Endothelial cell of umbilical vein (primary cell): Measurements from ENCODE around the gene SGSM1. TPM values are rescaled to one million over a fixed set of nuclear protein-coding genes. Genes with fewer than 3 reads are reported as not detected.

ENCODE experiments used
- BruUV-seq: library from RNA; stranded (reverse); fragments of 400-500 nt; replicated peaks from 2 replicates; lab custom pipeline; 2021; lab: Mats Ljungman, UMichigan
- CTCF ChIA-PET: fragments of 300-600, 350-600 bp; sonication (Branson Sonifier 250); formaldehyde crosslinking; loops from one replicate; lab custom pipeline; 2021; ENCODE audit warnings: antibody characterized with exemption, inconsistent platforms; lab: Charles Lee
- POLR2A ChIA-PET: fragments of 300-600, 350-600 bp; sonication (Branson Sonifier 250); formaldehyde crosslinking; loops from one replicate; lab custom pipeline; 2021; ENCODE audit warnings: antibody characterized with exemption, inconsistent platforms; lab: Charles Lee
- DNase-seq: peaks from one replicate; pipeline ENCODE4 v3.0.0-alpha.2; 2011; ENCODE audit warnings: low read depth, low spot score
- FAIRE-seq: peaks from 2 replicates; lab custom pipeline; 2011; peaks lifted over from hg19 to GRCh38; lab: Jason Lieb, UNC
- H2AFZ ChIP-seq: 2 replicates; pipeline ENCODE4 v1.6.0; 2012; ENCODE audit warnings: low read depth, low read length, control low read depth, inconsistent platforms
- H3K27ac ChIP-seq: 2 replicates; pipeline ENCODE4 v1.5.1; 2011; ENCODE audit warnings: low read depth, mild to moderate bottlenecking, control low read depth, low read length, moderate library complexity; ENCODE audit not compliant: insufficient read depth
- H3K27me3 ChIP-seq, 2 experiments: 2 replicates each; pipeline versions ENCODE4 v1.6.0 to v1.6.1; 2011; ENCODE audit warnings: low read length in 2 of 2, mixed read lengths in 1 of 2; ENCODE audit not compliant: control insufficient read depth in 2 of 2, insufficient read depth in 2 of 2
- H3K36me3 ChIP-seq, 2 experiments: 2 replicates in 1 of 2; 3 replicates in 1 of 2; pipeline ENCODE4 v1.5.1; 2011; ENCODE audit warnings: low read length in 2 of 2, mild to moderate bottlenecking in 1 of 2, moderate library complexity in 1 of 2; ENCODE audit not compliant: control insufficient read depth in 2 of 2, insufficient read depth in 2 of 2; ENCODE audit errors: extremely low read depth in 1 of 2
- H3K4me1 ChIP-seq: 3 replicates; pipeline ENCODE4 v1.5.1; 2011; ENCODE audit warnings: mild to moderate bottlenecking, low read length; ENCODE audit not compliant: control insufficient read depth, insufficient read depth; ENCODE audit errors: extremely low read depth
- H3K4me2 ChIP-seq: 2 replicates; pipeline ENCODE4 v1.6.1; 2011; ENCODE audit warnings: low read length, control low read depth, mixed read lengths; ENCODE audit not compliant: insufficient read depth
- H3K4me3 ChIP-seq, 3 experiments: fragments of 200-600 bp in 1 of 3; sonication (generic), shearing (Covaris generic) in 1 of 3; replicated peaks in 1 of 3; 2 replicates each; pipeline ENCODE4 v1.5.1; 2011 to 2016; ENCODE audit warnings: control low read depth in 3 of 3, low read length in 3 of 3, mild to moderate bottlenecking in 2 of 3, inconsistent platforms in 1 of 3, low read depth in 1 of 3, moderate library complexity in 1 of 3; ENCODE audit not compliant: insufficient read depth in 1 of 3
- H3K79me2 ChIP-seq: 2 replicates; pipeline ENCODE4 v1.6.0; 2012; ENCODE audit warnings: low read length, inconsistent platforms; ENCODE audit not compliant: control insufficient read depth, insufficient read depth
- H3K9ac ChIP-seq: replicated peaks from 2 replicates; pipeline ENCODE3; 2011; ENCODE audit warnings: low read length, control low read depth; ENCODE audit not compliant: insufficient read depth; ENCODE audit errors: extremely low read depth
- H3K9me1 ChIP-seq: replicated peaks from 3 replicates; pipeline ENCODE4 v1.6.0; 2011; ENCODE audit warnings: mild to moderate bottlenecking, low read length; ENCODE audit not compliant: control insufficient read depth, insufficient read depth; ENCODE audit errors: extremely low read depth
- H3K9me3 ChIP-seq: replicated peaks from 2 replicates; pipeline ENCODE4 v1.5.1; 2012; ENCODE audit warnings: low read length, inconsistent platforms; ENCODE audit not compliant: control insufficient read depth, insufficient read depth
- H4K20me1 ChIP-seq: replicated peaks from 2 replicates; pipeline ENCODE3; 2011; ENCODE audit warnings: mild to moderate bottlenecking, low read length; ENCODE audit not compliant: control insufficient read depth, insufficient read depth; ENCODE audit errors: extremely low read depth
- EZH2 ChIP-seq: IDR thresholded peaks from 2 replicates; pipeline ENCODE4 v1.6.1; 2012; ENCODE audit warnings: borderline replicate concordance, low read depth, mild to moderate bottlenecking, moderate library complexity, low read length, inconsistent platforms; ENCODE audit not compliant: severe bottlenecking
- FOS ChIP-seq: IDR thresholded peaks from 2 replicates; pipeline ENCODE4 v1.6.1; 2011; ENCODE audit warnings: mild to moderate bottlenecking, low read length, moderate library complexity, borderline replicate concordance; ENCODE audit not compliant: insufficient read depth
- GATA2 ChIP-seq: IDR thresholded peaks from 2 replicates; pipeline ENCODE4 v1.7.0; 2011; ENCODE audit warnings: low read depth, mild to moderate bottlenecking, moderate library complexity, mixed read lengths, low read length; ENCODE audit not compliant: insufficient read length, insufficient read depth
- JUN ChIP-seq: IDR thresholded peaks from 2 replicates; pipeline ENCODE4 v1.6.1; 2011; ENCODE audit warnings: borderline replicate concordance, low read depth; ENCODE audit not compliant: insufficient read length, insufficient read depth
- MYC ChIP-seq: IDR thresholded peaks from one replicate; pipeline ENCODE4 v1.6.1; 2011; ENCODE audit warnings: mild to moderate bottlenecking, low read depth, low read length
- POLR2A ChIP-seq: IDR thresholded peaks from 2 replicates; pipeline ENCODE4 v1.6.1; 2012; ENCODE audit warnings: low read depth, mild to moderate bottlenecking, control low read depth, low read length
- POLR2AphosphoS5 ChIP-seq: IDR thresholded peaks from 2 replicates; pipeline ENCODE4 v1.6.1; 2012; ENCODE audit warnings: low read depth, mild to moderate bottlenecking, control low read depth, low read length, moderate library complexity; ENCODE audit not compliant: insufficient read depth
- dilution Hi-C: fragments of 300-500 bp; cut with MboI; formaldehyde crosslinking; loops from one replicate; pipeline ENCODE4 v1.15.0; 2019; ENCODE audit warnings: low sequenced_read_pairs; ENCODE audit not compliant: extremely low pct_ligation_motif_present
- intact Hi-C: fragments of 100-400 bp; cut with micrococcal nuclease; formaldehyde crosslinking; loops from one replicate; pipeline ENCODE4 v1.10.0; 2022
- polyA plus RNA-seq, 4 experiments: library from polyadenylated mRNA; depleted of rRNA in 3 of 4; stranded (reverse) in 3 of 4; unstranded in 1 of 4; fragments of >200 nt; gene quantifications; 2 replicates each; pipeline versions ENCODE4 v1.2.1 to v1.2.3, GENCODE V29; 2011 to 2012; ENCODE audit warnings: missing spikeins in 1 of 4
- total RNA-seq: library from RNA; stranded (reverse); gene quantifications from 2 replicates; pipeline ENCODE4 v1.2.3, GENCODE V29; 2021
- TF ChIP-seq, protein P1 (sequence below): IDR thresholded peaks from 2 replicates; pipeline ENCODE4 v1.6.1; 2011; ENCODE audit not compliant: insufficient read depth, insufficient read length
- TF ChIP-seq, protein P2 (sequence below), 2 donors: IDR thresholded peaks; 1 replicate in 1 of 2; 2 replicates in 1 of 2; pipeline ENCODE4 v1.5.1; 2011; ENCODE audit warnings: low read length in 2 of 2, mild to moderate bottlenecking in 2 of 2, moderate library complexity in 2 of 2, control low read depth in 1 of 2, inconsistent platforms in 1 of 2, low read depth in 1 of 2; ENCODE audit not compliant: insufficient read depth in 1 of 2; ENCODE audit errors: extremely low read depth in 1 of 2

SGSM1 gene
- total and polyA plus RNA-seq, 2 donors (not counting 3 experiments of a cell fraction or from before 2014, with no cell fraction given): 0.10 to 1.1 TPM

DNA sequence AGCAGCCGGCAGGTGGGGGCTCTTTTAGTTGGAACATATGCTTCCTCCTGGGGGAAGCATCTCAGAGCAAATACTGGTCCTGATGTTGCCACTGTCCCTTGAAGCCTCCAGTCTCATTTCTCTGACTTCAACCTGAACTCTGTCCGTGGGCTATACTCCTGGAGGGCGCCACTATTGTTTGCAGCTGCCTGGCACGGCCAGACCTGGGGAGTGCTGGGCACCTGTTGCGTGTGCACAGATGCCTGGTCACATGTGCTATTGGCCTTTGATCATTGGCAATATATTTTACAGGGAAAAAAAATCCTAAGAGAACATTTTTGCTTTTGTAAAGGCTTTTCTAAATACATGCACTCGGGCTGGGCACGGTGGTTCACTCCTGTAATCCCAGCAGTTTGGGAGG lies 122.3 kb downstream of the SGSM1 start:
- Histone ChIP-seq H3K79me2 (no peaks in the 10 kb centered on the region), H3K4me3 (no peak overlapping the region), H3K9ac (no peak overlapping the region), H2AFZ (no peak overlapping the region), H3K27ac (no peak overlapping the region), H3K9me3 (no peaks in the 10 kb centered on the region), H3K27me3 (peaks cover 14 to 16% of the 10 kb centered on the region in 2 experiments), H4K20me1 (no peaks in the 10 kb centered on the region), H3K9me1 (no peaks in the 10 kb centered on the region), H3K4me2 (no peak overlapping the region), H3K36me3 (no peaks in the 10 kb centered on the region), H3K4me1 (peaks cover 20% of the 10 kb centered on the region)
- intact Hi-C loops: no loop called here
- ChIA-PET POLR2A (no interaction called here), CTCF (interaction anchor here (1.1 to 1.2 kb wide), 2 partner anchors 10 to 158 kb away, joined by 3 read pairs; no protein-coding TSS in a partner anchor)
- BruUV-seq: no TSS peak
- TF ChIP-seq FOS (no peak), POLR2A (no peak), GATA2 (no peak), MYC (no peak), POLR2AphosphoS5 (no peak)
- TF ChIP-seq, protein P1, sequence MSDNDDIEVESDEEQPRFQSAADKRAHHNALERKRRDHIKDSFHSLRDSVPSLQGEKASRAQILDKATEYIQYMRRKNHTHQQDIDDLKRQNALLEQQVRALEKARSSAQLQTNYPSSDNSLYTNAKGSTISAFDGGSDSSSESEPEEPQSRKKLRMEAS: no peak
- dilution Hi-C loops: no loop called here
- FAIRE-seq (no peak), DNase-seq (no peak)

DNA sequence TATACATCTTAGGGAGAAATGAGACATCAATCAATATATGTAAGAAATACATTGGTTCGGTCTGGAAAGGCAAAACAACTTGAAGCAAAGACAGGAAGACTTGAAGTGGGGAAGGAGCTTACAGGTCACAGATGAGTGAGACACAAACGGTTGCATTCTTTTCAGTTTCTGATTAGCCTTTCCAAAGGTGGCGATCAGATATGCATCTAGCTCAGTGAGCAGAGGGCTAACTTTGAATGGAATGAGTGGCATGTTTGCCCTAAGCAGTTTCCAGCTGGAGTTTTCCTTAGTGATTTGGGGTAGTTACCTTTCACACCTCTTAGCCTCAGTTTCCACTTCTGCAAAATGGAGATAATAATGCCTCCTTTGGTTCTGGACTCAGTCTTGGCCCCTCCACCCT lies 124.7 kb downstream of the SGSM1 start:
- no TSS peak for BruUV-seq
- Histone ChIP-seq H3K4me2 (no peak overlapping the region), H2AFZ (no peak overlapping the region), H3K9me3 (no peaks in the 10 kb centered on the region), H3K9ac (no peak overlapping the region), H4K20me1 (no peaks in the 10 kb centered on the region), H3K79me2 (no peaks in the 10 kb centered on the region), H3K9me1 (no peaks in the 10 kb centered on the region), H3K36me3 (no peaks in the 10 kb centered on the region), H3K27ac (no peak overlapping the region), H3K4me3 (no peak overlapping the region), H3K4me1 (peaks cover 16% of the 10 kb centered on the region), H3K27me3 (peaks cover 19% of the 10 kb centered on the region in 2 experiments)
- intact Hi-C loops (loop anchor here (10.0 kb wide), 1 partner anchor 404 kb away; no protein-coding TSS in a partner anchor), dilution Hi-C loops (no loop called here)
- no peak for TF ChIP-seq EZH2
- no peak for TF ChIP-seq POLR2A
- no peak for TF ChIP-seq GATA2
- no peak for TF ChIP-seq MYC
- TF ChIP-seq JUN: no peak
- no peak for TF ChIP-seq FOS
- TF ChIP-seq, protein P1: no peak
- no peak for TF ChIP-seq POLR2AphosphoS5
- TF ChIP-seq, protein P2, sequence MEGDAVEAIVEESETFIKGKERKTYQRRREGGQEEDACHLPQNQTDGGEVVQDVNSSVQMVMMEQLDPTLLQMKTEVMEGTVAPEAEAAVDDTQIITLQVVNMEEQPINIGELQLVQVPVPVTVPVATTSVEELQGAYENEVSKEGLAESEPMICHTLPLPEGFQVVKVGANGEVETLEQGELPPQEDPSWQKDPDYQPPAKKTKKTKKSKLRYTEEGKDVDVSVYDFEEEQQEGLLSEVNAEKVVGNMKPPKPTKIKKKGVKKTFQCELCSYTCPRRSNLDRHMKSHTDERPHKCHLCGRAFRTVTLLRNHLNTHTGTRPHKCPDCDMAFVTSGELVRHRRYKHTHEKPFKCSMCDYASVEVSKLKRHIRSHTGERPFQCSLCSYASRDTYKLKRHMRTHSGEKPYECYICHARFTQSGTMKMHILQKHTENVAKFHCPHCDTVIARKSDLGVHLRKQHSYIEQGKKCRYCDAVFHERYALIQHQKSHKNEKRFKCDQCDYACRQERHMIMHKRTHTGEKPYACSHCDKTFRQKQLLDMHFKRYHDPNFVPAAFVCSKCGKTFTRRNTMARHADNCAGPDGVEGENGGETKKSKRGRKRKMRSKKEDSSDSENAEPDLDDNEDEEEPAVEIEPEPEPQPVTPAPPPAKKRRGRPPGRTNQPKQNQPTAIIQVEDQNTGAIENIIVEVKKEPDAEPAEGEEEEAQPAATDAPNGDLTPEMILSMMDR (IDR thresholded peaks at IDR 0.05; ENCODE audit: extremely low read depth in 1 of 2, insufficient read depth in 1 of 2, low read depth in 1 of 2, low read length in 2 of 2): no peak
- DNase-seq (no peak), FAIRE-seq (no peak)
- CTCF ChIA-PET: interaction anchor here (1.0 to 2.1 kb wide), 3 partner anchors 8 to 161 kb away, joined by 3 to 5 read pairs (median 3); no protein-coding TSS in a partner anchor
- POLR2A ChIA-PET: no interaction called here
